WTC11 (cell line): ENCODE results near the gene TEX52. TPM values are rescaled to one million over a fixed set of nuclear protein-coding genes. Genes with fewer than 3 reads are reported as not detected.

Source experiments
- ATAC-seq: fragments of 200-7000 bp; cut with Tn5 transposase; 2 replicates; pipeline ENCODE4 v1.10.0; 2021; ENCODE audit warnings: mild to moderate bottlenecking, moderate library complexity
- CTCF ChIA-PET: fragments of 300-600 bp; sonication (Branson Sonifier 250); formaldehyde crosslinking; loops from one replicate; lab custom pipeline; 2021; ENCODE audit warnings: antibody characterized with exemption; lab: Charles Lee
- POLR2A ChIA-PET: fragments of 350-600 bp; sonication (Branson Sonifier 250); formaldehyde crosslinking; loops from one replicate; lab custom pipeline; 2021; ENCODE audit warnings: antibody characterized with exemption; lab: Charles Lee
- DNase-seq: peaks from one replicate; pipeline ENCODE4 v3.0.0; 2021; ENCODE audit warnings: low spot score
- H3K27ac Mint-ChIP-seq: 2 replicates; pipeline ENCODE4 v1.8.0; 2021; ENCODE audit warnings: mixed read lengths
- H3K27me3 Mint-ChIP-seq: 2 replicates; pipeline ENCODE4 v1.8.0; 2021; ENCODE audit warnings: low read depth, mild to moderate bottlenecking, moderate library complexity, mixed read lengths
- H3K36me3 Mint-ChIP-seq: 2 replicates; pipeline ENCODE4 v1.8.0; 2021; ENCODE audit warnings: mixed read lengths
- H3K4me1 Mint-ChIP-seq: 2 replicates; pipeline ENCODE4 v1.8.0; 2022; ENCODE audit warnings: mixed read lengths
- H3K4me3 Mint-ChIP-seq: 2 replicates; pipeline ENCODE4 v1.8.0; 2021; ENCODE audit warnings: mild to moderate bottlenecking, moderate library complexity, mixed read lengths
- H3K9me3 Mint-ChIP-seq: 2 replicates; pipeline ENCODE4 v1.8.0; 2021; ENCODE audit warnings: mixed read lengths
- CREM ChIP-seq: sonication (generic); formaldehyde crosslinking; IDR thresholded peaks from 2 replicates; pipeline ENCODE4 v1.8.1; 2022; ENCODE audit warnings: mild to moderate bottlenecking, missing genetic modification reagents, moderate library complexity
- E2F4 ChIP-seq: sonication (generic); formaldehyde crosslinking; IDR thresholded peaks from 2 replicates; pipeline ENCODE4 v1.8.1; 2022; ENCODE audit warnings: low read depth, mild to moderate bottlenecking, moderate library complexity, missing genetic modification reagents, borderline replicate concordance
- ERG ChIP-seq: fragments of 250-450 bp; sonication (Bioruptor Pico); IDR thresholded peaks from 2 replicates; pipeline ENCODE4 v1.8.0; 2021; ENCODE audit warnings: mild to moderate bottlenecking
- FOXJ3 ChIP-seq: sonication (generic); formaldehyde crosslinking; IDR thresholded peaks from 2 replicates; pipeline ENCODE4 v1.9.0; 2021; ENCODE audit warnings: missing genetic modification reagents, mild to moderate bottlenecking, borderline replicate concordance
- FOXK1 ChIP-seq: sonication (generic); formaldehyde crosslinking; IDR thresholded peaks from 2 replicates; pipeline ENCODE4 v1.8.0; 2022; ENCODE audit warnings: mild to moderate bottlenecking, moderate library complexity, missing genetic modification reagents
- IRF1 ChIP-seq: sonication (generic); formaldehyde crosslinking; IDR thresholded peaks from 2 replicates; pipeline ENCODE4 v1.8.0; 2023; ENCODE audit warnings: missing genetic modification reagents
- IRF2 ChIP-seq: sonication (generic); formaldehyde crosslinking; IDR thresholded peaks from 2 replicates; pipeline ENCODE4 v1.8.0; 2022; ENCODE audit warnings: low read depth, missing genetic modification reagents, borderline replicate concordance
- MLX ChIP-seq: sonication (generic); formaldehyde crosslinking; IDR thresholded peaks from 2 replicates; pipeline ENCODE4 v1.8.1; 2023; ENCODE audit warnings: mild to moderate bottlenecking, missing genetic modification reagents, moderate library complexity
- MYBL2 ChIP-seq: sonication (generic); formaldehyde crosslinking; IDR thresholded peaks from 2 replicates; pipeline ENCODE4 v1.8.1; 2023; ENCODE audit warnings: mild to moderate bottlenecking, moderate library complexity, missing genetic modification reagents
- ZNF263 ChIP-seq: sonication (generic); formaldehyde crosslinking; IDR thresholded peaks from 2 replicates; pipeline ENCODE4 v1.8.1; 2022; ENCODE audit warnings: low read depth, mild to moderate bottlenecking, moderate library complexity, missing genetic modification reagents
- ZNF317 ChIP-seq: sonication (generic); formaldehyde crosslinking; IDR thresholded peaks from 2 replicates; pipeline ENCODE4 v1.8.1; 2023; ENCODE audit warnings: low read depth, mild to moderate bottlenecking, moderate library complexity, missing genetic modification reagents, borderline replicate concordance
- ZNF396 ChIP-seq: fragments of 250-450 bp; sonication (Bioruptor Pico); IDR thresholded peaks from 2 replicates; pipeline ENCODE4 v1.8.0; 2021; ENCODE audit warnings: mild to moderate bottlenecking, moderate library complexity, borderline replicate concordance
- total RNA-seq: library from RNA; stranded (reverse); gene quantifications from 3 replicates; pipeline ENCODE4 v1.2.3, GENCODE V29; 2021
- TF ChIP-seq, protein P1 (sequence below): sonication (generic); formaldehyde crosslinking; IDR thresholded peaks from 2 replicates; pipeline ENCODE4 v1.8.0; 2023; ENCODE audit warnings: missing genetic modification reagents, mild to moderate bottlenecking, borderline replicate concordance

TEX52 gene
- total RNA-seq, 1 experiment from 2014 or later: not detected

GRCh38 chr12:2842948-2843347, 13.9 kb downstream of the TEX52 start:
- TF ChIP-seq IRF2 (CRISPR knock-in tag) (no peak), IRF1 (CRISPR knock-in tag) (no peak)
- TF ChIP-seq, all 79 proteins: peak for 0
- Mint-ChIP-seq H3K9me3 (no peaks in the 10 kb centered on the region), H3K4me3 (no peak overlapping the region), H3K27me3 (no peaks in the 10 kb centered on the region), H3K27ac (no peak overlapping the region), H3K4me1 (peaks cover 11% of the 10 kb centered on the region), H3K36me3 (peaks cover 10% of the 10 kb centered on the region)
- ATAC-seq: no peak
- ChIA-PET CTCF (interaction anchor here (1.2 to 1.5 kb wide), 2 partner anchors 11 to 59 kb away, joined by 5 to 8 read pairs; no protein-coding TSS in a partner anchor), POLR2A (no interaction called here)
- no peak for DNase-seq

DNA sequence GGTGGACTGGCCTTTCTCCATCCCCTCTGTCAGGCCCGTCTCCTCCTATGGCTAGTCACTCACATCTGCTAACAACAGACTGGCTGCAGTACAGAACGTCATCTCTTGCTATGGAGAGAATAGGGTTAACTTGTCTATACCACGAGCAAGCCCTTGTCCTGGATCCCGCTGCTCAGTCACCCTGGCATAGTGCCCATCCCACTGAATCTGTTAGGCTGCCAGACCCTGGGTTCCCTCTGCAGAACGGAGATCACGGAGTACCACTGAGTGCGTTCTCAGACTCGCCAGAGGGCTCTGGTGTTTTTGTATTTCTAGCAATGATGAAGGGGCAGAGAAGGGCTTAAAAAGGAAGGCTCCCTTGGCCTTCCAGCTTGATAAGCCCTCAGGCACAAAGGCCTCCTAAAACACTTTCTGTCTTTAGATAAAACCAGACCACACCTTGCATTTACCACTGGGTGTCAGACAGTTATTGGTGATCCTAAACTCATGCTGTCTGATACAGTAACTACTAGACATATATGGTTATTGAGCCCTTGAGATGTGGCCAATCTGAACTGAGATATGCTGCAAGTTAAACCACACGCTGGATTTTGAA, 15.7 kb downstream of the TEX52 start:
- DNase-seq: no peak
- CTCF ChIA-PET: interaction anchor here (1.1 to 1.7 kb wide), 2 partner anchors 13 to 41 kb away, joined by 4 to 5 read pairs; no protein-coding TSS in a partner anchor
- H3K36me3 Mint-ChIP-seq: peaks cover 10% of the 10 kb centered on the region
- TF ChIP-seq ZNF263 (CRISPR knock-in tag) (no peak), ZNF317 (CRISPR knock-in tag) (no peak), MYBL2 (CRISPR knock-in tag) (no peak), MLX (CRISPR knock-in tag) (no peak), FOXJ3 (no peak), E2F4 (CRISPR knock-in tag) (no peak), FOXK1 (CRISPR knock-in tag) (no peak), CREM (CRISPR knock-in tag) (no peak), ERG (CRISPR knock-in tag) (no peak), ZNF396 (CRISPR knock-in tag) (no peak)
- TF ChIP-seq, protein P1, sequence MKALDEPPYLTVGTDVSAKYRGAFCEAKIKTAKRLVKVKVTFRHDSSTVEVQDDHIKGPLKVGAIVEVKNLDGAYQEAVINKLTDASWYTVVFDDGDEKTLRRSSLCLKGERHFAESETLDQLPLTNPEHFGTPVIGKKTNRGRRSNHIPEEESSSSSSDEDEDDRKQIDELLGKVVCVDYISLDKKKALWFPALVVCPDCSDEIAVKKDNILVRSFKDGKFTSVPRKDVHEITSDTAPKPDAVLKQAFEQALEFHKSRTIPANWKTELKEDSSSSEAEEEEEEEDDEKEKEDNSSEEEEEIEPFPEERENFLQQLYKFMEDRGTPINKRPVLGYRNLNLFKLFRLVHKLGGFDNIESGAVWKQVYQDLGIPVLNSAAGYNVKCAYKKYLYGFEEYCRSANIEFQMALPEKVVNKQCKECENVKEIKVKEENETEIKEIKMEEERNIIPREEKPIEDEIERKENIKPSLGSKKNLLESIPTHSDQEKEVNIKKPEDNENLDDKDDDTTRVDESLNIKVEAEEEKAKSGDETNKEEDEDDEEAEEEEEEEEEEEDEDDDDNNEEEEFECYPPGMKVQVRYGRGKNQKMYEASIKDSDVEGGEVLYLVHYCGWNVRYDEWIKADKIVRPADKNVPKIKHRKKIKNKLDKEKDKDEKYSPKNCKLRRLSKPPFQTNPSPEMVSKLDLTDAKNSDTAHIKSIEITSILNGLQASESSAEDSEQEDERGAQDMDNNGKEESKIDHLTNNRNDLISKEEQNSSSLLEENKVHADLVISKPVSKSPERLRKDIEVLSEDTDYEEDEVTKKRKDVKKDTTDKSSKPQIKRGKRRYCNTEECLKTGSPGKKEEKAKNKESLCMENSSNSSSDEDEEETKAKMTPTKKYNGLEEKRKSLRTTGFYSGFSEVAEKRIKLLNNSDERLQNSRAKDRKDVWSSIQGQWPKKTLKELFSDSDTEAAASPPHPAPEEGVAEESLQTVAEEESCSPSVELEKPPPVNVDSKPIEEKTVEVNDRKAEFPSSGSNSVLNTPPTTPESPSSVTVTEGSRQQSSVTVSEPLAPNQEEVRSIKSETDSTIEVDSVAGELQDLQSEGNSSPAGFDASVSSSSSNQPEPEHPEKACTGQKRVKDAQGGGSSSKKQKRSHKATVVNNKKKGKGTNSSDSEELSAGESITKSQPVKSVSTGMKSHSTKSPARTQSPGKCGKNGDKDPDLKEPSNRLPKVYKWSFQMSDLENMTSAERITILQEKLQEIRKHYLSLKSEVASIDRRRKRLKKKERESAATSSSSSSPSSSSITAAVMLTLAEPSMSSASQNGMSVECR (CRISPR knock-in tag): no peak
- TF ChIP-seq, all 79 proteins: peak for 0
- POLR2A ChIA-PET: no interaction called here
- H3K27ac Mint-ChIP-seq: no peak overlapping the region
- no peak overlapping the region for H3K4me3 Mint-ChIP-seq
- ATAC-seq: no peak
- no peaks in the 10 kb centered on the region for H3K27me3 Mint-ChIP-seq
- H3K4me1 Mint-ChIP-seq: peaks cover 3% of the 10 kb centered on the region
- no peaks in the 10 kb centered on the region for H3K9me3 Mint-ChIP-seq
